ENCODE measurements around the gene BACE2.

The BACE2 gene

GRCh38 chr21:41138711-41139110, 29.2 kb upstream of the BACE2 start:
- ChIA-PET CTCF (no interaction called here), POLR2A (ENCODE audit: low non-redundant PET) (no interaction called here)
- TF ChIP-seq CTCF (conservative IDR thresholded peaks at IDR 0.05; ENCODE audit: low read depth), result no peak
- H3K27ac ChIP-seq, result no peak overlapping the region
- DNase-seq (ENCODE audit: low spot score), result no peak

- no peak for TF ChIP-seq CTCF (conservative IDR thresholded peaks at IDR 0.05; ENCODE audit: low read depth)
- DNase-seq (ENCODE audit: low spot score), result no peak
- CTCF ChIA-PET, result no interaction called here
- H3K27ac ChIP-seq, result no peak overlapping the region
- POLR2A ChIA-PET (ENCODE audit: low non-redundant PET), result no interaction called here
These were observed 28.7 kb upstream of the BACE2 start for GRCh38 chr21:41139275-41139674.

- DNase-seq (ENCODE audit: low spot score), result no peak
- CTCF ChIA-PET, result no interaction called here
- no peak for TF ChIP-seq CTCF (conservative IDR thresholded peaks at IDR 0.05; ENCODE audit: low read depth)
- POLR2A ChIA-PET (ENCODE audit: low non-redundant PET), result no interaction called here
- no peak overlapping the region for H3K27ac ChIP-seq
These were observed 28.0 kb upstream of the BACE2 start for GRCh38 chr21:41139951-41140350.

- H3K27ac ChIP-seq, result no peak overlapping the region
- DNase-seq (ENCODE audit: low spot score), result peak; percentile 17
- POLR2A ChIA-PET (ENCODE audit: low non-redundant PET), result no interaction called here
- CTCF ChIA-PET, result interaction anchor here (0.6 kb wide), 1 partner anchor 531 kb away, joined by 6 read pairs; no protein-coding TSS in a partner anchor
- no peak for TF ChIP-seq CTCF (conservative IDR thresholded peaks at IDR 0.05; ENCODE audit: low read depth)
These were observed 26.9 kb upstream of the BACE2 start for GRCh38 chr21:41141031-41141457.

- no peak for TF ChIP-seq CTCF (conservative IDR thresholded peaks at IDR 0.05; ENCODE audit: low read depth)
- H3K27ac ChIP-seq, result no peak overlapping the region; the same call in 1 of the 2 replicates
- ChIA-PET CTCF (interaction anchor here (0.6 kb wide), 1 partner anchor 224 kb away, joined by 4 read pairs; no protein-coding TSS in a partner anchor), POLR2A (ENCODE audit: low non-redundant PET) (no interaction called here)
- DNase-seq (ENCODE audit: low spot score), result peak; percentile 88
These were observed 25.7 kb upstream of the BACE2 start for GRCh38 chr21:41142051-41142795.

- no peak for DNase-seq (ENCODE audit: low spot score)
- no peak for TF ChIP-seq CTCF (conservative IDR thresholded peaks at IDR 0.05; ENCODE audit: low read depth)
- CTCF ChIA-PET, result interaction anchor here (0.7 kb wide), 1 partner anchor 19 kb away, joined by 3 read pairs; no protein-coding TSS in a partner anchor
- POLR2A ChIA-PET (ENCODE audit: low non-redundant PET), result no interaction called here
- no peak overlapping the region for H3K27ac ChIP-seq
These were observed 24.2 kb upstream of the BACE2 start for GRCh38 chr21:41143596-41144325.

All from RWPE1 (cell line).